Psoas muscle (tissue), 8 donors: ENCODE measurements around the gene VSIG2. TPM values are rescaled to one million over a fixed set of nuclear protein-coding genes. Genes with fewer than 3 reads are reported as not detected.

Source experiments
- ATAC-seq, 4 donors: fragments of 200-7000 bp; cut with Tn5 transposase; one replicate each; pipeline ENCODE4 v1.9.1; 2020; ENCODE audit warnings: moderate library complexity in 3 of 4, mild to moderate bottlenecking in 2 of 4
- DNase-seq, 2 donors: peaks; one replicate each; pipeline ENCODE4 v3.0.0-alpha.2; 2020
- H3K27ac ChIP-seq: fragments of 200-600 bp; one replicate; pipeline ENCODE4 v1.8.0; 2022
- H3K27me3 ChIP-seq, 3 donors: fragments of 200-600 bp in 1 of 3; one replicate each; pipeline versions ENCODE4 v1.6.1 to v1.8.0; 2013 to 2022; ENCODE audit warnings: low read length in 2 of 3, mild to moderate bottlenecking in 2 of 3, moderate library complexity in 1 of 3; ENCODE audit not compliant: insufficient read depth in 3 of 3
- H3K36me3 ChIP-seq, 2 donors: fragments of 200-600 bp in 1 of 2; one replicate each; pipeline versions ENCODE4 v1.6.1 to v1.8.0; 2013 to 2022; ENCODE audit warnings: low read depth in 1 of 2, mild to moderate bottlenecking in 1 of 2, moderate library complexity in 1 of 2; ENCODE audit not compliant: insufficient read depth in 1 of 2
- H3K4me1 ChIP-seq: fragments of 200-600 bp; one replicate; pipeline ENCODE4 v1.8.0; 2022
- H3K4me3 ChIP-seq: fragments of 200-600 bp; one replicate; pipeline ENCODE4 v1.8.0; 2022; ENCODE audit warnings: mild to moderate bottlenecking
- H3K9me3 ChIP-seq: fragments of 200-600 bp; one replicate; pipeline ENCODE4 v1.8.0; 2022
- CTCF ChIP-seq: fragments of 200-600 bp; IDR thresholded peaks from one replicate; pipeline ENCODE4 v1.8.0; 2022; ENCODE audit warnings: antibody characterized with exemption
- WGBS, 3 donors: extraction: QIAGEN DNeasy Blood & Tissue Kit; methylation state at CpG; one replicate each; pipeline versions ENCODE4 v1.1.6 to v1.1.7; 2013; 5-methylcytosine and 5-hydroxymethylcytosine counted together
- intact Hi-C, 2 donors: fragments of 100-400 bp; cut with DNase I; formaldehyde crosslinking; loops; one replicate each; pipeline versions ENCODE4 v1.11.0 to v1.14.2; 2022
- polyA plus RNA-seq, 3 donors: library from polyadenylated mRNA; stranded (reverse); fragments of 200-250 nt; gene quantifications; one replicate each; pipeline ENCODE4 v1.2.3, GENCODE V29; 2013
- total RNA-seq, 4 donors: library from RNA; stranded (reverse); fragmentation: NEBNext Ultra II Directional in 2 of 4; extraction: Animal tissue kit (Norgen Biotek cat#: 25700) in 2 of 4; gene quantifications; one replicate each; pipeline versions ENCODE4 v1.2.1 to v1.2.4, GENCODE V29; 2021 to 2023
- donor health status: healthy with polysubstance abuse.
- donor health status: DM: no; HTN: no; CAD: no; lungs with moderate emphysema.
- donor health status: Bipolar disorder and iron deficiency.
- donor health status: healthy.
- donor health status: DM: yes; HTN: yes; CAD: no.
- donor health status: DM: no; HTN: no; CAD: no.
- donor health status: DM: no; HTN: no; CAD: no.
- donor health status: DM: yes; HTN: yes; CAD: no.

VSIG2 gene
- total and polyA plus RNA-seq, 7 donors: 0.15 to 0.58 (median 0.36) TPM

DNA sequence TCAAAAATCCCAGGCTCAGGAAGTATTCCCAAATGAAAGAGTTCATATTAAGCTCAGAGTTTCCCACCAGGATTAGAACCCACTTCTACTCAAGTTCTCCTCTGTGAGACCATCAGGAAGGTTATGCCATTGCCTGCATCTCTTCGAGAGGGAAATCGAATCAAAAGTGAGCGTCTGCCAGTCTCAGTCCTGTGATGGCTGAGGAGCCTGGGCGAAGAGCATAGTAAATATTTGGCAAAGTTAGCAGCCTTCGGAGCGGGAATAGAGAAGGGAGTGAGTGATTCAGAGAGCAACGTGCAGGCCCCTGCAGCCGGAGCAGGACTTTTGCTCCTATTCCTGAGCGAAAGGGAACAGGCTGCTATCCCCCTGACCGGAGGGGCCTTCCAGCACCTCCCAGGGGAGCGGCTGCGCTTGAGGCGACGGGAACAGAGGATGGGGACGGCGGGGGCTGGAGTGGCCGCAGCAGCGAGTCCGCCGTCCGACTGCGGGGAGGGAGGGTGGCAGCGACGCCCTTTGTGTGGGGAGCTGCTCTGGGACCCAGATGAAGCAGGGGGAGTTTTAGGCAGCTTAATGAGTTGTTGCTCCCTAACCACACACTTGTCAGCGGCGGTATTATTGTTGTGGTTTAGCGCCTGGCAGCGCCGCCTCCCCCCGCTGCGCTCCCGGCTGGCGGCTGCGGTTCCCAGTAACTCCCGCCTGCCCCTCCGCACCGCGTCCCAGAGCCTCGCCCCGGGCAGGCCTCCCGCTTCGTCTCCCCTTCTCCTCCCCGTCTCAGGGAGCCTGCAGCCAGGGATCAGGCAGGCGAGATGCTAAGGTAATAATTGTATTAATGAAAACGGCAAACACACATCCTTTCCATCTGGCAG is 34.0 kb downstream of the VSIG2 start:
- H3K27ac ChIP-seq: no peak overlapping the region
- H3K27me3 ChIP-seq: peaks cover 0 to 63% (median 3%) of the 10 kb centered on the region in 3 donors
- H3K36me3 ChIP-seq: no peaks in the 10 kb centered on the region
- H3K9me3 ChIP-seq: no peaks in the 10 kb centered on the region
- ATAC-seq (peak in 3 of 4 donors; percentile 19 to 63 (median 37)), DNase-seq (peak; percentile 37 to 62)
- 1% methylated on average over 41 to 45 of the region's 45 CpGs for whole genome bisulfite sequencing, 3 donors
- intact Hi-C loops: no loop called here
- H3K4me1 ChIP-seq: no peaks in the 10 kb centered on the region
- H3K4me3 ChIP-seq: peak overlapping the region; percentile 61
- TF ChIP-seq CTCF: no peak

DNA sequence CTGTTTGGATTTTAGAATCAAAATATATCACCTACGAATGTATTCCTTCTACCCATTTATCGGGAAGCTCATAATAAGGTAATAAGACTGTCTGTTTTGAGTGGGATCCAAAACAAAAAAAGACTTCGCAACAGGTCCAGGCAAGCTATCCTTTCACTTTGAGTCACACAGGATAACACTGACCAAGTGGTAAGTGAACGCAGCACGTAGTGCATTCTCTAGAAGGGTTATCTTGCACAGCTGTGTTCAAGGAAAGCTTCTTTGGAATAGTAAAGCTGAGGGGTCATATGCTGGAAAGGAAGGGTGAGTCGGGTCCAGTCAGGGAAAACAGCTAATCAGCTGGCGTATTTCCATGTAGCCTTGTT is 34.7 kb downstream of the VSIG2 start:
- ATAC-seq: no peak
- H3K9me3 ChIP-seq: no peaks in the 10 kb centered on the region
- peaks cover 0 to 59% (median 3%) of the 10 kb centered on the region in 3 donors for H3K27me3 ChIP-seq
- WGBS, 3 donors: 38 to 48% (median 45%) methylated on average over 7 of the region's 7 CpGs
- no peak for DNase-seq
- peak overlapping the region; percentile 61 for H3K4me3 ChIP-seq
- no peaks in the 10 kb centered on the region for H3K36me3 ChIP-seq
- no peak overlapping the region for H3K27ac ChIP-seq
- no peak for TF ChIP-seq CTCF
- intact Hi-C loops: no loop called here
- H3K4me1 ChIP-seq: no peaks in the 10 kb centered on the region

- peaks cover 0 to 59% (median 0%) of the 10 kb centered on the region in 3 donors for H3K27me3 ChIP-seq
- intact Hi-C loops: no loop called here
- H3K4me1 ChIP-seq: no peaks in the 10 kb centered on the region
- no peak for DNase-seq
- 68 to 73% (median 70%) methylated on average over 3 of the region's 3 CpGs for WGBS, 3 donors
- ATAC-seq: no peak
- TF ChIP-seq CTCF: no peak
- H3K9me3 ChIP-seq: no peaks in the 10 kb centered on the region
- H3K36me3 ChIP-seq: no peaks in the 10 kb centered on the region
- no peak overlapping the region for H3K4me3 ChIP-seq
- H3K27ac ChIP-seq: no peak overlapping the region
Measured at GRCh38 chr11:124716591-124716990, 35.5 kb downstream of the VSIG2 start.

GRCh38 chr11:124712392-124712791 is 39.7 kb downstream of the VSIG2 start:
- TF ChIP-seq CTCF: no peak
- intact Hi-C loops: no loop called here
- WGBS, 3 donors: 84 to 86% (median 85%) methylated on average over 3 of the region's 3 CpGs
- no peak for ATAC-seq
- no peak for DNase-seq
- no peaks in the 10 kb centered on the region for H3K4me1 ChIP-seq
- no peaks in the 10 kb centered on the region for H3K9me3 ChIP-seq
- H3K4me3 ChIP-seq: no peak overlapping the region
- H3K27ac ChIP-seq: no peak overlapping the region
- peaks cover 0 to 26% (median 0%) of the 10 kb centered on the region in 3 donors for H3K27me3 ChIP-seq
- H3K36me3 ChIP-seq: no peaks in the 10 kb centered on the region
